Liver (tissue), 3 donors: ENCODE data around the gene PPP2R2B.

Experiments used
- ATF3 ChIP-seq: IDR thresholded peaks from 2 replicates; pipeline ENCODE4 v1.6.1; 2016; ENCODE audit warnings: antibody characterized with exemption
- CTCF ChIP-seq: fragments of 150-350 bp; IDR thresholded peaks from 2 replicates; pipeline ENCODE4 v1.5.1; 2017; ENCODE audit warnings: improper control_type of control experiment, low read depth, low read length; ENCODE audit not compliant: missing input control
- FOXA1 ChIP-seq: IDR thresholded peaks from 2 replicates; pipeline ENCODE4 v1.6.1; 2016; ENCODE audit warnings: antibody characterized with exemption
- GABPA ChIP-seq, 2 donors: IDR thresholded peaks in 1 of 2; conservative IDR thresholded peaks in 1 of 2; 2 replicates each; pipeline ENCODE4 v1.6.1; 2016; ENCODE audit warnings: antibody characterized with exemption in 2 of 2, mild to moderate bottlenecking in 1 of 2, moderate library complexity in 1 of 2
- RAD21 ChIP-seq, 2 donors: IDR thresholded peaks; 2 replicates each; pipeline ENCODE4 v1.6.1; 2016; ENCODE audit warnings: antibody characterized with exemption in 2 of 2, mild to moderate bottlenecking in 2 of 2
- SP1 ChIP-seq: IDR thresholded peaks from 2 replicates; pipeline ENCODE4 v1.6.1; 2018; ENCODE audit warnings: antibody characterized with exemption, mild to moderate bottlenecking
- TAF1 ChIP-seq: conservative IDR thresholded peaks from 2 replicates; pipeline ENCODE4 v1.6.1; 2016; ENCODE audit warnings: antibody characterized with exemption, mild to moderate bottlenecking
- YY1 ChIP-seq: IDR thresholded peaks from 2 replicates; pipeline ENCODE4 v1.6.1; 2016; ENCODE audit warnings: antibody characterized with exemption, mild to moderate bottlenecking
- donor health status: healthy.
- donor health status: healthy.

DNA sequence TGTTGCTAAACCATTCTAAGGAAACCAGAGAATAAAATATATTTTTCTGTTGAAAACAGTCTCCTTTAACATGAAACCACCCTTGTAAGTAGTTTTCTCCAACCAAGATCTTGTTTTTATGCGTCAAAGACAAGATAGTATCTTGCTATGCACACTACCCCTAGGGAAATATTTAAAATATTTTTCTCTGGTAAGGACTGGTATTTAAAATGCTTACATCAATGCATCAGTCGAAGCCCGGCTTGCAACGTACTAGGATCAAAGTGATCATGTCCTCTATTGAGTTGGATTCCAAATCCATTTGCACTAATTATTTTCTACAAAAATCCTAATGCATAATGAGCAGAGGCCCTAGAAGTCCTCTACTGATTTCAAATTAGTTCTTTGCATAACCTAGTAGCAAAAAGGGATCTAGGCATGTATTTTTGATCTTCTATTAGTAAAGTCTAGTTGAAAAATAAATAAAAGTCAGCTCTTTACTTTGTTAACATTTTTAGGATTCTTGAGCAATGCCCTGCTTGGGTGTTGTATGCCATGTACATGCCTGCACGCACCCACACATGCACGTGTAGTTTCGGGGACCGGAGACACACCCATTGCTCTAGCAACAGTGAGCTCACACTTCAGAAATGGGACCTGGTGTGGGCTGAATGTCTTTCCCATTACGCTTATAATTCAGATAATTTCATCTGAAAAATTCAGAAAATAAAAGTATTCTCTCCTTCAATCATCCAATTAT is 197.5 kb downstream of the PPP2R2B start:
- no peak for TF ChIP-seq GABPA (IDR thresholded peaks at IDR 0.05 in 1 of 2, conservative IDR thresholded peaks at IDR 0.05 in 1 of 2)
- TF ChIP-seq YY1, result no peak
- no peak for TF ChIP-seq RAD21 (IDR thresholded peaks at IDR 0.05)
- TF ChIP-seq CTCF, result no peak
- no peak for TF ChIP-seq TAF1
- no peak for TF ChIP-seq SP1
- no peak for TF ChIP-seq ATF3
- TF ChIP-seq FOXA1, result no peak
